Osteoblast (primary cell): ENCODE data around the gene FAT3. TPM values are rescaled to one million over a fixed set of nuclear protein-coding genes. Genes with fewer than 3 reads are reported as not detected.

Experiments
- DNase-seq: peaks from one replicate; pipeline ENCODE4 v3.0.0; 2011; ENCODE audit warnings: low spot score, mixed read lengths; ENCODE audit not compliant: insufficient read length; ENCODE audit errors: missing footprints
- H2AFZ ChIP-seq: 2 replicates; pipeline ENCODE4 v1.6.0; 2011; ENCODE audit warnings: mild to moderate bottlenecking, low read length
- H3K27ac ChIP-seq: 2 replicates; pipeline ENCODE4 v1.5.1; 2011; ENCODE audit warnings: mild to moderate bottlenecking, low read depth, low read length, moderate library complexity
- H3K27me3 ChIP-seq: 2 replicates; pipeline ENCODE4 v1.6.0; 2012; ENCODE audit warnings: mild to moderate bottlenecking, control low read depth, inconsistent platforms, low read length, moderate library complexity; ENCODE audit not compliant: insufficient read depth
- H3K36me3 ChIP-seq: 2 replicates; pipeline ENCODE4 v1.5.1; 2011; ENCODE audit warnings: mild to moderate bottlenecking, low read length, control low read depth, moderate library complexity; ENCODE audit not compliant: insufficient read depth
- H3K4me1 ChIP-seq: 2 replicates; pipeline ENCODE4 v1.5.1; 2011; ENCODE audit warnings: mild to moderate bottlenecking, low read length, control low read depth, moderate library complexity; ENCODE audit not compliant: insufficient read depth
- H3K4me2 ChIP-seq: 2 replicates; pipeline ENCODE4 v1.6.0; 2011; ENCODE audit warnings: mild to moderate bottlenecking, low read length; ENCODE audit not compliant: insufficient read depth
- H3K4me3 ChIP-seq: fragments of 200-600 bp; sonication (generic); 3 replicates; pipeline ENCODE4 v1.5.1; 2012; ENCODE audit warnings: mild to moderate bottlenecking, low read length, inconsistent platforms; ENCODE audit not compliant: insufficient read depth
- H3K79me2 ChIP-seq: 2 replicates; pipeline ENCODE4 v1.6.0; 2012; ENCODE audit warnings: mild to moderate bottlenecking, low read length, control low read depth, inconsistent platforms; ENCODE audit not compliant: insufficient read depth
- H3K9me3 ChIP-seq: 2 replicates; pipeline ENCODE4 v1.5.1; 2011; ENCODE audit warnings: low read depth, low read length, control low read depth
- H4K20me1 ChIP-seq: 2 replicates; pipeline ENCODE4 v1.6.0; 2012; ENCODE audit warnings: mild to moderate bottlenecking, low read length, control low read depth; ENCODE audit not compliant: insufficient read depth
- CTCF ChIP-seq: IDR thresholded peaks from 2 replicates; pipeline ENCODE4 v1.5.1; 2011; ENCODE audit warnings: mild to moderate bottlenecking, low read depth, low read length, moderate library complexity; ENCODE audit errors: extremely low read depth
- total RNA-seq: library from RNA; depleted of rRNA; stranded (reverse); fragments of >200 nt; gene quantifications from 2 replicates; pipeline ENCODE4 v1.2.3, GENCODE V29; 2012

The FAT3 gene
- total RNA-seq, 1 donor, result 2.2 TPM

DNA sequence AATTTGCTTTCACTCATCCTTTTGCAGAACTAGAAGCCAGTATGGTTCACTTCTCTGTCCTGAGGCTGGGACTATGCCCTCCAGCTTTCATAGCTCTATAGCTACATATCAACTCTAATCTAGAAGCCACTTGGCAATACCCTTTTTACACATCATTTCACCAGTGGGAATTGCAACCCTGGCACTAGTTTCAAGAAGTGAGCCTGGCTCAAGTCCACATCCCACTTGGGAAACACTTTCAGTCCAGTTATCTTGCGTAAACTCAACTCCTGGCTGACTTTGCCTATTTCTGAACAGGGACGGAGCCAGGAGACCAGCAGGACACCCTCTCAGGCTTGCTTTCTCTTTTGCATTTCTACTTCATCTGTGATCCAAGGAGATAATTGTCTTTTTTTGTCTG lies 19.9 kb upstream of the FAT3 start:
- Histone ChIP-seq H3K27me3 (no peaks in the 10 kb centered on the region), H4K20me1 (no peaks in the 10 kb centered on the region), H2AFZ (no peak overlapping the region), H3K4me3 (no peak overlapping the region), H3K9me3 (no peaks in the 10 kb centered on the region), H3K79me2 (no peaks in the 10 kb centered on the region), H3K36me3 (no peaks in the 10 kb centered on the region), H3K27ac (no peak overlapping the region), H3K4me1 (no peaks in the 10 kb centered on the region), H3K4me2 (no peak overlapping the region)
- no peak for DNase-seq
- no peak for TF ChIP-seq CTCF

DNA sequence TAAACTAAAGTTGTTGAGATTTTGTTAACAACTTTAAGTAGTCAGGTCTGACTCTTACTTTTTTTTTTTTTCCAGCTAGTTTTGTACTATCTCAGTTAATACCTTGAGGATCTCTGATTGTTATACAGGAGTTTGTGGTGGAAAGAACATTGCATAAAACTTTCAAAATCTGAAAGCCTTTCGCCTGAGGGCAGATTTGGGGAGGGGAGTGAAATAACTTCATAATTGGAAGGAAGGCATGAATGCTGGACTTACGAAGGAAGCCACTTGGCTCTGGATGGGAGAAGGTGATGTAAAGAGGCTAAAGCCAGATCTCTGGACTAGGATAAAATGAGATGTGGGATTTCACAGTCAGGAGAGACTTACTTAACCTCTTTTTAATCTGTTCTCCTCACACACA lies 18.2 kb upstream of the FAT3 start:
- no peak for TF ChIP-seq CTCF
- no peak overlapping the region for H3K4me3 ChIP-seq
- no peaks in the 10 kb centered on the region for H3K36me3 ChIP-seq
- no peaks in the 10 kb centered on the region for H3K79me2 ChIP-seq
- H2AFZ ChIP-seq, result no peak overlapping the region
- H3K4me1 ChIP-seq, result no peaks in the 10 kb centered on the region
- H4K20me1 ChIP-seq, result no peaks in the 10 kb centered on the region
- H3K27ac ChIP-seq, result no peak overlapping the region
- no peaks in the 10 kb centered on the region for H3K27me3 ChIP-seq
- H3K9me3 ChIP-seq, result no peaks in the 10 kb centered on the region
- DNase-seq, result no peak
- no peak overlapping the region for H3K4me2 ChIP-seq

- peak; percentile 54 for TF ChIP-seq CTCF
- Histone ChIP-seq H3K36me3 (no peaks in the 10 kb centered on the region), H4K20me1 (no peaks in the 10 kb centered on the region), H3K27me3 (peaks cover 3% of the 10 kb centered on the region), H3K79me2 (no peaks in the 10 kb centered on the region), H3K9me3 (no peaks in the 10 kb centered on the region), H3K4me3 (no peak overlapping the region), H3K27ac (no peak overlapping the region), H2AFZ (no peak overlapping the region), H3K4me2 (no peak overlapping the region), H3K4me1 (no peaks in the 10 kb centered on the region)
- DNase-seq, result peak; percentile 66
Observed at GRCh38 chr11:92211576-92212167, 12.9 kb upstream of the FAT3 start.

- H3K27ac ChIP-seq, result no peak overlapping the region
- no peak overlapping the region for H3K4me2 ChIP-seq
- H3K4me3 ChIP-seq, result no peak overlapping the region
- H3K79me2 ChIP-seq, result no peaks in the 10 kb centered on the region
- peaks cover 3% of the 10 kb centered on the region for H3K27me3 ChIP-seq
- no peak for TF ChIP-seq CTCF
- no peak overlapping the region for H2AFZ ChIP-seq
- DNase-seq, result no peak
- no peaks in the 10 kb centered on the region for H3K4me1 ChIP-seq
- H3K36me3 ChIP-seq, result no peaks in the 10 kb centered on the region
- H3K9me3 ChIP-seq, result no peaks in the 10 kb centered on the region
- no peaks in the 10 kb centered on the region for H4K20me1 ChIP-seq
Observed at GRCh38 chr11:92212530-92212929, 12.1 kb upstream of the FAT3 start.
